G401 (cell line): Measurements from ENCODE around the gene CDC42EP3. TPM values are rescaled to one million over a fixed set of nuclear protein-coding genes. Genes with fewer than 3 reads are reported as not detected.
A peak's percentile ranks its signal among the peaks of the same experiment; 100 is the strongest.

Experiments used
- DNase-seq: peaks from one replicate; pipeline ENCODE4 v3.0.0-alpha.2; 2015; ENCODE audit warnings: low spot score
- in situ Hi-C: cut with HindIII; loops from 2 replicates; pipeline ENCODE4 v1.10.0; 2016; ENCODE audit warnings: low sequenced_read_pairs, mixed read lengths
- total RNA-seq: library from RNA; depleted of rRNA; stranded (reverse); fragments of >200 nt; shearing (Covaris generic); gene quantifications from 2 replicates; pipeline ENCODE4 v1.2.3, GENCODE V29; 2014; rRNA removed

The CDC42EP3 gene, protein sequence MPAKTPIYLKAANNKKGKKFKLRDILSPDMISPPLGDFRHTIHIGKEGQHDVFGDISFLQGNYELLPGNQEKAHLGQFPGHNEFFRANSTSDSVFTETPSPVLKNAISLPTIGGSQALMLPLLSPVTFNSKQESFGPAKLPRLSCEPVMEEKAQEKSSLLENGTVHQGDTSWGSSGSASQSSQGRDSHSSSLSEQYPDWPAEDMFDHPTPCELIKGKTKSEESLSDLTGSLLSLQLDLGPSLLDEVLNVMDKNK
- total RNA-seq, result 0.07 TPM in 1 of 2 replicates, not detected in the other

GRCh38 chr2:37671009-37671815 is at the start of gene CDC42EP3:
TSS of gene CDC42EP3 (minus strand) at chr2:37671642. CDS start at chr2:37646587, 25,055 bp downstream.
- in situ Hi-C loops, result no loop called here
- peak; percentile 29 for DNase-seq

DNA sequence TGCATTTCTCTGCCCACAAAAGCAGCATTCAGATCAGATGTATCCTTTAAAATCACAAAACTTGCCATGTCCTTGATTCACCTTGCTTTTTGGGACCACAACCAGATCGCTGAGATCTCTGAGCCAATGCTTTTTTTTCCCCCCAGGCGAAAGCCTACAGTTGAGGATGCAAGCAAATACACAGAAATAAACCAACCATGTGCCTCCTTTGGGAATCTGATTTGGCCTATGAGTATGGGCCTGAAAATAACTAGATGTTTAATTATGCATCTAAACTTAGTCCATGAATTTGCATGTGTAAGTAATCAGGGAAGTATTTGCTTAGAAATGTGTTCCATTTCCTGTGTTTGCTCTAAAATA is 49.7 kb upstream of the CDC42EP3 start:
- no peak for DNase-seq
- in situ Hi-C loops, result no loop called here

- DNase-seq, result no peak
- in situ Hi-C loops, result no loop called here
Measured at GRCh38 chr2:37720533-37721200, 49.2 kb upstream of the CDC42EP3 start.

DNA sequence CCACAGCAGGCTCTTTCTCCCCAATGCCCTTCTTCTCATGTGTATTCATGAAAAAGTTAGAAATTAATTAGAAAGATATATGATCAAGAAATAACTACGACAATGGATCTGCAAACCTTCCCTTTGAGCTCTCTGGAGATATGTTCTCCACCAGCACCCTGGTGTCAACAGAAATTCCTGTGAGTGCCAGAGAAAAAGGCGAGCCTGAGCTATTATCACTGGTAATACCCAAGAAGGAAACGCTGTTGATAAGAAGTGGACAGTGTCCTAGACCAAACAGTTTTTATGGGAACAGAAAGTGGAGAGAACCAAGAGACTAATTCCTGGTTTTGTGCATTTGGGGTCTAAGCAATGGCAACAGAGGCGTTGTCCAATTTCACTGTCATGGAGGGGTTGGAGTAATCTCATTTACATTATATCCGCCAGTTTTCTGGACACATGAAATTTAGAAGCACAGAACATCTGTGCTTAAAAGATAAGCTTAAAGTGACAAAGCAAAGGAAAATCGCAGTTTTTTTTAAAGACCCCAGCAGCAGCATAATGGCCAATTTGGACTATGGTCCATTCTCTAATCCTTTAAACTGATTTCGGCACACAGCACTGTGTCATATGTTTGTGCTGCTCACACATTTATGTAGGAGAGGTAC is 47.2 kb upstream of the CDC42EP3 start:
- DNase-seq, result no peak
- in situ Hi-C loops, result no loop called here

- in situ Hi-C loops, result no loop called here
- DNase-seq, result no peak
Measured at GRCh38 chr2:37713258-37713700, 41.8 kb upstream of the CDC42EP3 start.

GRCh38 chr2:37711831-37712230 is 40.4 kb upstream of the CDC42EP3 start:
- in situ Hi-C loops, result no loop called here
- no peak for DNase-seq

DNA sequence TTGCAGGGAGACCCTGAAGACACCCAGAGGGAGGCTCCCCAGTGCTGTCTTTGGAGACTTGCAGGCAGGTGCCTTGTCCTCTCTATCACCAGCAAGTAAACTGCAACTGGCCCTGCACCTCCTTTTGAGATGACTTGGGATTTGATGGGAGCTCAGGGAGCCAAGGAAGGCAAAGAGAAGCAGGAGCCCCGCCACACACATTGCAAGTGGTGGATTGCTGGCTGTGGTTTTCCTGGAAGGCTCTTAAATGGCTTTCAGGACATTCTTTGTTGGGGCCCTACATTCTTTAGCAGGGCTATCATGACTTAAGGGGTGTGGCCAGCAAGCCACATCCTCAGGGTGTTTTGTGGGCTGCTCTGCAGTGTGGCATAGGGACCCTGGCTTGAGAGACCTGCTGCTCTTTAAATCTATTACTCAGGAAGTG is 39.9 kb upstream of the CDC42EP3 start:
- in situ Hi-C loops, result no loop called here
- no peak for DNase-seq

- no peak for DNase-seq
- in situ Hi-C loops, result no loop called here
Measured at GRCh38 chr2:37709111-37709510, 37.7 kb upstream of the CDC42EP3 start.

DNA sequence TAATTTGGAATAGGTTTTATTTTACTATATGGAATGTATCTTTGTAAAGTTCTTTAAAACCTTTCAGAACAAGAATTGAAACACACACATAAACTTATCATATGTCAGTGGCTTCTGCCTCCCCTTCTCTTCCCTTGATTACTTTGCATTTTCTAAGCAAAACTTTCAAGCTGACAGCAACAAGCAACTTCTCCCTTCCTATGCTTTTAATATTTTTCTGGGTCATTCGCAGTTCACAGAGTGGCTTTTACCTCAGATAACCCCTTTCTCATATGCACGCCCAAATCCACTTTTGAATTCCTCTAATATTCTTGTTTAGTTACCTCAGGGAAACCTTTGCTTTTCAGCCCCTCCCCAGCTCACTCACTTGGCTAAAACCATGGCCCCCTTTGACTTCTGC is 36.7 kb upstream of the CDC42EP3 start:
- no peak for DNase-seq
- in situ Hi-C loops, result no loop called here

GRCh38 chr2:37707393-37707792 is 36.0 kb upstream of the CDC42EP3 start:
- in situ Hi-C loops, result no loop called here
- no peak for DNase-seq

DNA sequence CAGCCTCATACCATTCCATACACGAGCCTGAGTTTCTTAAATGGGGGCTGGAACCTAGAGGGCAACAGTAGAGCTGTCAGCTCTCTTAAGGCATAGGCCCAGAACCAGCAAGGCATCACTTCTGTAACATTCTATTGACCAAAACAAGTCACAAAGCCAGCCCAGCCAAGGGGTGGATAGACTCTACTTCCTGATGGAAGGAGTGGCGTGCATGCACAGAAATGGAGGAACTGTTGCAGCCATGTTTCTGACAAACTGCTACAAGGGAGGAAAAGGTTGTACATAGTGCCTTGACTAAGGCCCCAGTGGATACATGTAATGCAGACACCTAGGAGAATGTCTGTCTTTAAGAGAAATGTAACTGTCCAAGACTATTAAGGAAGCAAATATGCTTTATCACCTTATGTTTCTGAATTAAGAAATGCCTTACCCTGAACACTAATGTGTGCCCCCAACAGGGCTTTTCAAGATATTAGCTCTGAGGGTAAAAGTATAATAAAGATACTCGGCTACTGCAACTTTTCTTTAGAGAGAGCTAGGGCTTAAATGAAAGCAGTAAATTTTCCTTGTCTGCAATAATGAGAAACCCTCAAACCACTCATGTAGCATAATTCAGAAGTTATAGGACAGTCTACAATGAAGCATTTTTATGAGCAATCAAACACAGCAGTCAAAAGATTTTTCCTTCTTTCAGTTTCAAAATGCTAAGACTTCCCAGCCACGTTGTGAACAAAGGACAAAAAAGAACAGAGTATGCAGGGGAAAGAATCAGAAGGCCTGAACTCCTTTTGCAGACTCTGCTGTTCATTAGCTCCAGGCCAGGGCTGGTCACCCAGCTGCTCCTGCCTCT is 35.1 kb upstream of the CDC42EP3 start:
- in situ Hi-C loops, result no loop called here
- no peak for DNase-seq

GRCh38 chr2:37705191-37705590 is 33.7 kb upstream of the CDC42EP3 start:
- in situ Hi-C loops, result no loop called here

DNA sequence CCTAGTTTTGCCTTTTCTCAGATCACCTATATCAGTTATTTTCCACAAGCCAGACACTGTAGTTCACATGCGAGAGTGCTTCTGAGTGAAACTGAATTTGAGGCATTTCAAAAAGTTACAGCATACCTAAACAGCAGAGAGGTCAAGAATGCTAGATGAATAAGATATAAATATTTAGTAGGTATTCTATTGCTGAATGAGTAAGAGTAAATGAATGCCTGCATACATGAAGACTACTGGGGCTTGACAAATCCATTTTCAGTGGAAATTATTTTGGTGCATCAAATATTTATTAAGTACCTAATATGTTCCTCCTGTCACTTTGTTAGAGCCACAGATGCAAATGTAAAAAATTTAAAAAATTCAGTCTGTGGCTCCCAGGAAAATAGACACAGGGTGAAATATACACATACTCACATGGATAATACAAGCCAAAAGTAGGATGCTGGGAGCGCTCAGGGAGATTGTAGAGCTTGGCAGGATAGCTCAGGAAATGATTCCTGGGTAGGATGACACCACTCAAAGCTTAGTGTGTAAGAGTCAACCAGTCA is 27.6 kb upstream of the CDC42EP3 start:
- DNase-seq, result no peak
- in situ Hi-C loops, result no loop called here

More at GRCh38 chr2:37705191-37705590, 33.7 kb upstream of the CDC42EP3 start:
- DNase-seq, result no peak

DNA sequence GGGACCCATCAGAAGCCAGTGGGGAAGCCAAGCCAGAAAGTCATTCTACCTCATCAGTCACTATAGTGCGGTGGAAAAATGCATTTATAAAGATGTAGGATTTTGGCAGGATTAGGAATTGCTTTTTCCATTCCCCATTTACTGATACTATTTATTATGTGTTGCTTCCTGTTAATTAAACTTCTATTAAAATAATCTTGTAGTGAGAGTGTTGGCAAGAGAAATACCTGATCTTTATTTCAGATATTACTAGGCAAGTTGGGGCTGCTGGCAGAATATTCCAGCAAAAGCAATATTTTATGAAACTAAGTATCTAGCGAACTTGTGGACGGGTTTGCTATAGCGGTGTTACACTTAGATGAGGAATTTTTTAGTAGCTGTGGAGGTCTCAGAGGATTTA is 23.9 kb upstream of the CDC42EP3 start:
- in situ Hi-C loops, result no loop called here
- DNase-seq, result no peak

- in situ Hi-C loops, result no loop called here
- no peak for DNase-seq
Measured at GRCh38 chr2:37692711-37693110, 21.3 kb upstream of the CDC42EP3 start.

GRCh38 chr2:37689751-37690150 is 18.3 kb upstream of the CDC42EP3 start:
- in situ Hi-C loops, result no loop called here
- DNase-seq, result no peak

GRCh38 chr2:37688771-37689468 is 17.5 kb upstream of the CDC42EP3 start:
- in situ Hi-C loops, result no loop called here
- no peak for DNase-seq
